Muscle of leg (tissue), 11 donors: Measurements from ENCODE around the gene TNFRSF12A. TPM values are rescaled to one million over a fixed set of nuclear protein-coding genes. Genes with fewer than 3 reads are reported as not detected.

Experiments used
- DNase-seq: peaks from one replicate; pipeline ENCODE4 v3.0.0; 2013
- H3K27ac ChIP-seq: one replicate; pipeline ENCODE4 v1.5.1; 2013; ENCODE audit warnings: mild to moderate bottlenecking, low read length, control low read depth
- H3K27me3 ChIP-seq: one replicate; pipeline ENCODE4 v1.6.1; 2013; ENCODE audit warnings: low read length; ENCODE audit not compliant: control insufficient read depth, insufficient read depth
- H3K36me3 ChIP-seq: one replicate; pipeline ENCODE4 v1.6.1; 2013; ENCODE audit warnings: low read length; ENCODE audit not compliant: control insufficient read depth, insufficient read depth
- H3K4me1 ChIP-seq: one replicate; pipeline ENCODE4 v1.6.1; 2013; ENCODE audit warnings: low read length; ENCODE audit not compliant: control insufficient read depth, insufficient read depth
- H3K4me3 ChIP-seq: one replicate; pipeline ENCODE4 v1.5.1; 2013; ENCODE audit warnings: low read length, control low read depth
- H3K9me3 ChIP-seq: replicated peaks from 2 replicates; pipeline ENCODE4 v1.6.1; 2013; ENCODE audit warnings: low read depth, low read length; ENCODE audit not compliant: control insufficient read depth
- WGBS: methylation state at CpG from one replicate; pipeline ENCODE4 v1.1.5; 2013; ENCODE audit warnings: missing lambda C conversion rate; ENCODE audit not compliant: insufficient coverage; 5-methylcytosine and 5-hydroxymethylcytosine counted together
- polyA plus RNA-seq, 8 donors: library from polyadenylated mRNA; unstranded; fragments of 120-200 nt; gene quantifications; one replicate each; pipeline versions ENCODE4 v1.2.1 to v1.2.3, GENCODE V29; 2013; ENCODE audit warnings: inconsistent platforms in 1 of 8, low replicate concordance in 1 of 8; ENCODE audit not compliant: insufficient read length in 8 of 8, insufficient read depth in 1 of 8
- total RNA-seq: library from RNA; stranded (reverse); fragments of 120-200 nt; gene quantifications from one replicate; pipeline ENCODE4 v1.2.4, GENCODE V29; 2013

The TNFRSF12A gene
- total and polyA plus RNA-seq, 9 donors: 26.4 to 65.2 (median 39.8) TPM

- Histone ChIP-seq H3K36me3 (no peaks in the 10 kb centered on the region), H3K4me3 (no peak overlapping the region), H3K9me3 (no peaks in the 10 kb centered on the region), H3K27ac (no peak overlapping the region), H3K4me1 (peaks cover 27% of the 10 kb centered on the region), H3K27me3 (peaks cover 92% of the 10 kb centered on the region)
- no peak for DNase-seq
- WGBS: 41% methylated on average over 7 of the region's 7 CpGs
Observed at GRCh38 chr16:3032624-3033023, 12.5 kb downstream of the TNFRSF12A start.

- H3K4me1 ChIP-seq: peaks cover 4% of the 10 kb centered on the region
- no peaks in the 10 kb centered on the region for H3K9me3 ChIP-seq
- no peaks in the 10 kb centered on the region for H3K36me3 ChIP-seq
- H3K27me3 ChIP-seq: peaks cover 96% of the 10 kb centered on the region
- H3K4me3 ChIP-seq: no peak overlapping the region
- no peak overlapping the region for H3K27ac ChIP-seq
- 38% methylated on average over 18 of the region's 19 CpGs for WGBS
- no peak for DNase-seq
Observed at GRCh38 chr16:3035289-3035971, 15.3 kb downstream of the TNFRSF12A start.

- WGBS: 2% methylated on average over 40 of the region's 40 CpGs
- Histone ChIP-seq H3K4me3 (no peak overlapping the region), H3K27ac (no peak overlapping the region), H3K4me1 (peaks cover 4% of the 10 kb centered on the region), H3K36me3 (no peaks in the 10 kb centered on the region), H3K9me3 (no peaks in the 10 kb centered on the region), H3K27me3 (peaks cover 90% of the 10 kb centered on the region)
- no peak for DNase-seq
Observed at GRCh38 chr16:3035972-3036725, 16.0 kb downstream of the TNFRSF12A start.

- Histone ChIP-seq H3K9me3 (no peaks in the 10 kb centered on the region), H3K36me3 (no peaks in the 10 kb centered on the region), H3K27me3 (peaks cover 90% of the 10 kb centered on the region), H3K27ac (no peak within 1 kb of the TSS), H3K4me3 (no peak within 1 kb of the TSS), H3K4me1 (no peaks in the 10 kb centered on the region)
- DNase-seq: no peak
- WGBS: 3% methylated on average over 34 of the region's 44 CpGs
Observed at GRCh38 chr16:3036726-3037315, 16.7 kb downstream of the TNFRSF12A start, which contains the start of gene BICDL2. BICDL2 (minus strand) TSS chr16:3036944; CDS start chr16:3035496, 1,448 bp downstream.

- H3K9me3 ChIP-seq: no peaks in the 10 kb centered on the region
- H3K27me3 ChIP-seq: peaks cover 89% of the 10 kb centered on the region
- H3K36me3 ChIP-seq: no peaks in the 10 kb centered on the region
- 25% methylated on average over 9 of the region's 11 CpGs for WGBS
- no peaks in the 10 kb centered on the region for H3K4me1 ChIP-seq
- H3K4me3 ChIP-seq: no peak overlapping the region
- DNase-seq: no peak
- no peak overlapping the region for H3K27ac ChIP-seq
Observed at GRCh38 chr16:3038256-3038655, 18.1 kb downstream of the TNFRSF12A start.

- peaks cover 89% of the 10 kb centered on the region for H3K27me3 ChIP-seq
- 65% methylated on average over 2 of the region's 5 CpGs for WGBS
- no peak for DNase-seq
- H3K27ac ChIP-seq: no peak overlapping the region
- no peaks in the 10 kb centered on the region for H3K9me3 ChIP-seq
- H3K4me1 ChIP-seq: no peaks in the 10 kb centered on the region
- H3K4me3 ChIP-seq: no peak overlapping the region
- no peaks in the 10 kb centered on the region for H3K36me3 ChIP-seq
Observed at GRCh38 chr16:3038896-3039295, 18.7 kb downstream of the TNFRSF12A start.

GRCh38 chr16:3042376-3042775 is 22.2 kb downstream of the TNFRSF12A start:
- Histone ChIP-seq H3K27ac (no peak overlapping the region), H3K4me1 (peaks cover 14% of the 10 kb centered on the region), H3K36me3 (no peaks in the 10 kb centered on the region), H3K9me3 (no peaks in the 10 kb centered on the region), H3K4me3 (no peak overlapping the region), H3K27me3 (peaks cover 88% of the 10 kb centered on the region)
- no CpG with 5 or more reads among the region's 3 CpGs for WGBS
- no peak for DNase-seq

- 91% methylated on average over 4 of the region's 6 CpGs for WGBS
Observed at GRCh38 chr16:3044708-3045107, 24.5 kb downstream of the TNFRSF12A start.

GRCh38 chr16:3045758-3046640 is 25.8 kb downstream of the TNFRSF12A start, which contains the start of gene MMP25:
MMP25 (plus strand) TSS chr16:3046561; CDS start chr16:3046918, 357 bp downstream.
- WGBS: under 1% methylated on average over 76 of the region's 86 CpGs
- Histone ChIP-seq H3K9me3 (no peaks in the 10 kb centered on the region), H3K4me1 (peaks cover 14% of the 10 kb centered on the region), H3K36me3 (no peaks in the 10 kb centered on the region), H3K4me3 (peak within 1 kb of the TSS; percentile 43), H3K27me3 (peaks cover 94% of the 10 kb centered on the region), H3K27ac (no peak within 1 kb of the TSS)
- peak; percentile 55 for DNase-seq

More at GRCh38 chr16:3044708-3045107, 24.5 kb downstream of the TNFRSF12A start:
- Histone ChIP-seq H3K4me3 (no peak overlapping the region), H3K4me1 (peaks cover 14% of the 10 kb centered on the region), H3K9me3 (no peaks in the 10 kb centered on the region), H3K36me3 (no peaks in the 10 kb centered on the region), H3K27me3 (peaks cover 88% of the 10 kb centered on the region), H3K27ac (no peak overlapping the region)
- DNase-seq: no peak
